Cardiac muscle cell (in vitro differentiated cells and primary cell): ENCODE measurements around the gene USP53. TPM values are rescaled to one million over a fixed set of nuclear protein-coding genes. Genes with fewer than 3 reads are reported as not detected.
A peak's percentile ranks its signal among the peaks of the same experiment; 100 is the strongest.

Experiments
- DNase-seq, 2 donors: peaks; one replicate each; pipeline versions ENCODE4 v3.0.0 to v3.0.0-alpha.2; 2010 to 2017; ENCODE audit warnings: low read depth in 1 of 2, low spot score in 1 of 2
- H3K27ac ChIP-seq: fragments of 200-600 bp; sonication (generic); 2 replicates; pipeline ENCODE4 v1.5.1; 2016
- H3K27me3 ChIP-seq: fragments of 200-600 bp; sonication (generic); 2 replicates; pipeline ENCODE4 v1.6.0; 2016; ENCODE audit warnings: control low read depth
- H3K36me3 ChIP-seq: fragments of 200-600 bp; sonication (generic); 2 replicates; pipeline ENCODE4 v1.5.1; 2016; ENCODE audit warnings: control low read depth
- H3K4me1 ChIP-seq: fragments of 200-600 bp; sonication (generic); 2 replicates; pipeline ENCODE4 v1.8.1; 2017; ENCODE audit warnings: low read depth, mild to moderate bottlenecking, mixed run types
- H3K4me3 ChIP-seq: fragments of 200-600 bp; sonication (generic); 2 replicates; pipeline ENCODE4 v1.5.1; 2016; ENCODE audit warnings: mild to moderate bottlenecking
- H3K9me3 ChIP-seq: fragments of 200-600 bp; sonication (generic); 2 replicates; pipeline ENCODE4 v1.5.1; 2017; ENCODE audit warnings: low read depth, mild to moderate bottlenecking, control low read depth
- polyA plus RNA-seq: library from polyadenylated mRNA; unstranded; fragments of >200 nt; fragmentation: Nextera tagmentation; extraction: Ambion mirVana; gene quantifications from 2 replicates; pipeline ENCODE4 v1.2.1, GENCODE V29; 2016
- total RNA-seq: library from RNA; depleted of rRNA; stranded (reverse); fragments of >200 nt; gene quantifications from 2 replicates; pipeline ENCODE4 v1.2.3, GENCODE V29; 2016
- TF ChIP-seq, protein P1 (sequence below): IDR thresholded peaks from 2 replicates; pipeline ENCODE4 v1.5.1; 2012; ENCODE audit warnings: low read depth, mild to moderate bottlenecking, low read length

The USP53 gene
- total and polyA plus RNA-seq, 2 experiments from 2014 or later = 14.1 to 28.1 TPM

DNA sequence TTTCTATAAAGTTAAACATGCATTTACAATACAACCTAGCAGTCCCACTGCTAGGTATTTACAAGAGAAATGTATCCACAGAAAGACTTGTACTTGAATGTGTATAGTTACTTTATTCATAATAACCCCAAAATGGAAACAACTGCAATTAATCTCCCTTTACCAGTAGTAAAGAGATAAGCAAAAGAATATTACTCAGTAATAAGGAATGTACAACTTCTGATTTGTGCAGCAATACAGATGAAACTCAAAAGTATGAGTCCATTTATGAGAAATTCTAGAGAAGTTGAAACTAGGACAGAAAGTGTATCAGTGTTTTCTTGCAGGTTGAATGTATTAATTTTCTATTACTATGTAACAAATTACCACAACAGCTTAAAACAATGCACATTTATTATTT, 15.2 kb downstream of the USP53 start:
- Histone ChIP-seq H3K27me3 (no peaks in the 10 kb centered on the region), H3K36me3 (peaks cover 6% of the 10 kb centered on the region), H3K4me3 (no peak overlapping the region), H3K9me3 (no peaks in the 10 kb centered on the region), H3K27ac (no peak overlapping the region), H3K4me1 (peaks cover 8% of the 10 kb centered on the region)
- DNase-seq = peak in 1 of 2 donors; percentile 50
- TF ChIP-seq, protein P1, sequence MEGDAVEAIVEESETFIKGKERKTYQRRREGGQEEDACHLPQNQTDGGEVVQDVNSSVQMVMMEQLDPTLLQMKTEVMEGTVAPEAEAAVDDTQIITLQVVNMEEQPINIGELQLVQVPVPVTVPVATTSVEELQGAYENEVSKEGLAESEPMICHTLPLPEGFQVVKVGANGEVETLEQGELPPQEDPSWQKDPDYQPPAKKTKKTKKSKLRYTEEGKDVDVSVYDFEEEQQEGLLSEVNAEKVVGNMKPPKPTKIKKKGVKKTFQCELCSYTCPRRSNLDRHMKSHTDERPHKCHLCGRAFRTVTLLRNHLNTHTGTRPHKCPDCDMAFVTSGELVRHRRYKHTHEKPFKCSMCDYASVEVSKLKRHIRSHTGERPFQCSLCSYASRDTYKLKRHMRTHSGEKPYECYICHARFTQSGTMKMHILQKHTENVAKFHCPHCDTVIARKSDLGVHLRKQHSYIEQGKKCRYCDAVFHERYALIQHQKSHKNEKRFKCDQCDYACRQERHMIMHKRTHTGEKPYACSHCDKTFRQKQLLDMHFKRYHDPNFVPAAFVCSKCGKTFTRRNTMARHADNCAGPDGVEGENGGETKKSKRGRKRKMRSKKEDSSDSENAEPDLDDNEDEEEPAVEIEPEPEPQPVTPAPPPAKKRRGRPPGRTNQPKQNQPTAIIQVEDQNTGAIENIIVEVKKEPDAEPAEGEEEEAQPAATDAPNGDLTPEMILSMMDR = no peak

DNA sequence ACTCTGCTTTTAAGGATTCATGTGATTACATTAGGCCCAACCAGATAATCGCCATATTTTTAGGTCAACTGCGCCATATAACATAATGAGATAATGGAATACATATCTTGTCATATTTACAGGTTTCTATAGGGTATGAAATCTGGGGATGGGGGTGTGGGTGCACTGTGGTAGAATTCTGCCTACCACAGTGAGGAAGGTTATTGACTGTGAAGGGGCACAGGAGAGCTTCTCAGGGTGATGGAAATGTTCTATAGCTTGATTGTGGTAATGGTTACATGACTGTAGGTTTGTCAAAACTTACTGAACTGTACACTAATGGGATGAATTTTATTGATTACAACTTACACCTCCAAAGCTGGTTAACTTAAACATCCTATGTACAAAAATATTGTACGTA, 15.9 kb downstream of the USP53 start:
- no peak overlapping the region for H3K27ac ChIP-seq
- H3K36me3 ChIP-seq = peaks cover 6% of the 10 kb centered on the region
- H3K9me3 ChIP-seq = no peaks in the 10 kb centered on the region
- no peak for DNase-seq
- TF ChIP-seq, protein P1 = no peak
- peaks cover 10% of the 10 kb centered on the region for H3K4me1 ChIP-seq
- no peak overlapping the region for H3K4me3 ChIP-seq
- H3K27me3 ChIP-seq = no peaks in the 10 kb centered on the region

DNA sequence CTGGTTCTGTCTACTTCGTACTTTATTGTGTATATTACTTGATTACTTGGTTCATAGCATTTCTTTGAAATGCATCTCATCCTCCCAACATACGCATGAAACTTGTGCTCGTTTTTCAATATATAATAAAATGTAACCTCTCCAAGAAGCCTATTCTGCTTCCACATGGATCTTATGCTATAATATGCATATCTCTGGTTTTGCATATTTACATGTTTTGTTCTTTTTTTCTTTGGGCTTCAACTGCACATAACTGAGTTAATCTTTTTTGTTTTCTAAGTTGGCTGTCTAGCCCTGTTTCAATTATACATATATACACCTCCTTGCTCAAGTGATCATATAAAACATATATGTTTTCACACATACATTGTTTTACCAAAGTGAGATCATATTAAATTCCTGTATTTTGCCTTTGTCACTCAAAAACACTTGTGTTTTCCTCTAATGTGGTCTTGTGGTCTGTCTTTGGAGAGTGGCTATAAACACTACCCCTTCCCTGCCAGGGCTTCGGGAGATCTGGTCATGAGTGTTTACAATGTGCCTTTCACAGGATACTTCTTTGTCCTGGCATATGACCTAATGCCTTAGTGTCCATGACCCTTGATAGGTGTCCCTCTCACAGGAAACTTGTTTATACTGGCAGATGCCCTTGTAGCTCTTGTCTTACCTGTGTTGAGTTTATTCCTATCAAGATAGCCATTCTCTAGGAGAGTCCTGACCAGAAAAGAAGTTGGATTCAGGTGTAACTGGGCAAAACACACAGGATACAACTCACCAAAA, 17.6 kb downstream of the USP53 start:
- Histone ChIP-seq H3K27ac (peak overlapping the region; percentile 6), H3K27me3 (no peaks in the 10 kb centered on the region), H3K36me3 (peaks cover 6% of the 10 kb centered on the region), H3K4me1 (peaks cover 16% of the 10 kb centered on the region), H3K9me3 (no peaks in the 10 kb centered on the region), H3K4me3 (no peak overlapping the region)
- DNase-seq = no peak
- TF ChIP-seq, protein P1 = no peak

DNA sequence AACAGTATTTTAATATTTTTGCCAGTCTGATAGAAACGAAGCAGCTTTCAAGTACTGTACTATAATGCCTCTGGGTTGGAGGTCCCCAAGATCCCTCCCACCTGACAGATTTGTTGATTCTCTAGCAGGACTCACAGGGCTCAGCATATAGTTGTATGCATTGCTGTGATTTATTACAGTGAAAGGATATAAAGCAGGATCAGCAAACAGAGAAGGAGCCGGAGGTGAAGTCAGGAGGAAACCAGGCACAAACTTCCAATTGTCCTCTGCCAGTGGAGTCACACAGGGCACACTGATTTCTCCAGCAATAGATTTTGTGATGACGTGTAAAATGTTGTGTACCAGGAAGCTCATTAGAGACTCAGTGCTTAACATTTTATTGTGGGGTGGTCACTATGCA, 19.0 kb downstream of the USP53 start:
- Histone ChIP-seq H3K36me3 (peaks cover 20% of the 10 kb centered on the region), H3K27me3 (no peaks in the 10 kb centered on the region), H3K27ac (peak overlapping the region; percentile 45), H3K4me1 (peaks cover 16% of the 10 kb centered on the region), H3K9me3 (no peaks in the 10 kb centered on the region), H3K4me3 (no peak overlapping the region)
- DNase-seq = no peak
- TF ChIP-seq, protein P1 = no peak

DNA sequence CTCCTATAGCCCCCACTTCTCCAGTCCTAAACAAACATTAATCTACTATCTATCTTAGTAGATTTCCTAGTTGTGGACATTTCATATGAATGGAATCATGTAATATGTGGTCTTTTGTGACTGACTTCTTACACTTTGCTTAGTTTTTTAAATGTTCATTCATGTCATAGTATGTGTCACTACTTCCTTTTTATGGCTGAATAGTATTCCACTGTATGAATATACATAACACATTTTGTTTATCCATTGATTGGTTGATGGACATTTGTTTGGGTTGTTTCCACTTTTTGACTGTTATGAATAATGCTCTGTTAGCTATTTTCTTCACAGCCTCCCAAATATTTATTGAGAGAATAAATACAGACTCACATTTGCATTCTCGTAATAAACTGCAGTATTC, 19.8 kb downstream of the USP53 start:
- Histone ChIP-seq H3K4me1 (peaks cover 16% of the 10 kb centered on the region), H3K27me3 (no peaks in the 10 kb centered on the region), H3K27ac (no peak overlapping the region), H3K9me3 (no peaks in the 10 kb centered on the region), H3K36me3 (peaks cover 18% of the 10 kb centered on the region), H3K4me3 (no peak overlapping the region)
- DNase-seq = no peak
- TF ChIP-seq, protein P1 = no peak
